ENCODE results near the gene CTR9. TPM values are rescaled to one million over a fixed set of nuclear protein-coding genes. Genes with fewer than 3 reads are reported as not detected.
A peak's percentile ranks its signal among the peaks of the same experiment; 100 is the strongest.

Gene CTR9
- total RNA-seq, 1 donor from 2014 or later: 46.2 TPM

- Mint-ChIP-seq H3K4me3 (no peak overlapping the region), H3K27me3 (ENCODE audit: insufficient read depth) (peaks cover 3% of the 10 kb centered on the region), H3K27ac (no peak overlapping the region), H3K36me3 (ENCODE audit: low read depth) (peaks cover 63% of the 10 kb centered on the region), H3K4me1 (ENCODE audit: low read depth) (peaks cover 62% of the 10 kb centered on the region), H3K9me3 (no peaks in the 10 kb centered on the region)
- DNase-seq (ENCODE audit: low spot score): no peak
- intact Hi-C loops (cut with micrococcal nuclease): no loop called here
Observed at GRCh38 chr11:10797531-10797930, 46.5 kb downstream of the CTR9 start.

- no peaks in the 10 kb centered on the region for H3K27me3 Mint-ChIP-seq (ENCODE audit: insufficient read depth)
- H3K4me3 Mint-ChIP-seq: no peak overlapping the region
- intact Hi-C loops (cut with micrococcal nuclease): no loop called here
- DNase-seq (ENCODE audit: low spot score): no peak
- peaks cover 58% of the 10 kb centered on the region for H3K4me1 Mint-ChIP-seq (ENCODE audit: low read depth)
- peaks cover 71% of the 10 kb centered on the region for H3K36me3 Mint-ChIP-seq (ENCODE audit: low read depth)
- no peak overlapping the region for H3K27ac Mint-ChIP-seq
- H3K9me3 Mint-ChIP-seq: no peaks in the 10 kb centered on the region
Observed at GRCh38 chr11:10798330-10798928, 47.4 kb downstream of the CTR9 start.

DNA sequence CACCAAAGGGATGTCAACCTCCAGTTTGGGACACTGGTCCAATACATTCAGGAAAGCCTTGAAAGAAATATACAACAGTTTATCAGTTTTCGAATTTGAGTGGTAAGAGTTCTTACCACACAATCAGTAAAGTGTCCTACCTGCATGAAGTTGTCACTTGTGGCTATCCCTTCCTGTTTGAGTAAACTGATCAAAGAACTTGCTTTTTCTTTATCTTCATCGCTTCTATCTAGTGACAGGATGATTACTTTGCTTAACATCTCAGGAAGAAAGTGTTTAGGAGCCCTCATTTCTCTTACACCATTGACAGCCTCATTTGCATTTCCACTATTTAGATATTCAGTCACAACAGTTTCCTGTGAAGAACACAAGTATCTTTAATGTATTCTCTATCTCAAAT lies 49.2 kb downstream of the CTR9 start:
- Mint-ChIP-seq H3K36me3 (ENCODE audit: low read depth) (peaks cover 78% of the 10 kb centered on the region), H3K27me3 (ENCODE audit: insufficient read depth) (no peaks in the 10 kb centered on the region), H3K27ac (no peak overlapping the region), H3K9me3 (no peaks in the 10 kb centered on the region), H3K4me3 (no peak overlapping the region), H3K4me1 (ENCODE audit: low read depth) (peaks cover 69% of the 10 kb centered on the region)
- intact Hi-C loops (cut with micrococcal nuclease): loop anchor here (10.0 kb wide), 2 partner anchors 355 to 1225 kb away; partner anchors contain the start of gene WEE1
- DNase-seq (ENCODE audit: low spot score): no peak

DNA sequence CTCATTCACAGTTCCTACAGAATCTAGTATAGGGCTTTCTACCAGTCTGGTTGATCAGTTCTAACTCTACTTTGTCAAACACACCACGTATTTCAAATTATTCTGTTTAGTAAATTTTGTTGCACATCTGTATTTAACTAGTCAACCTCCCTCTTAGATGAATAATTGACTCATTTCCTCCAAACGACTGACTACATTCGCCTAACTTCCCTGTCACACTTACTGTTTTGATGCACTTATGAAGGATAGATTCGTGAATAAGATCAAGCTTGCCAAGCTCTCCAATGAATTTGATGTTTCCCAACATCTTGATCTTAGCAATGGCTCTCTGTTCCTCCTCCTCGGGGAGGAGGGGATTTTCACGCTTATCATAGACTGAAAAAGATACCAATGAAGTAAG lies 52.6 kb downstream of the CTR9 start:
- intact Hi-C loops (cut with micrococcal nuclease): loop anchor here (10.0 kb wide), 2 partner anchors 351 to 1229 kb away; partner anchors contain the start of gene WEE1
- no peaks in the 10 kb centered on the region for H3K27me3 Mint-ChIP-seq (ENCODE audit: insufficient read depth)
- no peaks in the 10 kb centered on the region for H3K9me3 Mint-ChIP-seq
- DNase-seq (ENCODE audit: low spot score): no peak
- peaks cover 89% of the 10 kb centered on the region for H3K36me3 Mint-ChIP-seq (ENCODE audit: low read depth)
- peaks cover 72% of the 10 kb centered on the region for H3K4me1 Mint-ChIP-seq (ENCODE audit: low read depth)
- H3K27ac Mint-ChIP-seq: no peak overlapping the region
- no peak overlapping the region for H3K4me3 Mint-ChIP-seq

- H3K9me3 Mint-ChIP-seq: no peaks in the 10 kb centered on the region
- H3K36me3 Mint-ChIP-seq (ENCODE audit: low read depth): peaks cover 70% of the 10 kb centered on the region
- peak overlapping the region; percentile 95 for H3K4me3 Mint-ChIP-seq
- intact Hi-C loops (cut with micrococcal nuclease): loop anchor here (5.0 to 10.0 kb wide), 3 partner anchors 349 to 1231 kb away; partner anchors contain the start of gene WEE1
- H3K27ac Mint-ChIP-seq: peak overlapping the region; percentile 63
- H3K27me3 Mint-ChIP-seq (ENCODE audit: insufficient read depth): no peaks in the 10 kb centered on the region
- DNase-seq (ENCODE audit: low spot score): no peak
- peaks cover 65% of the 10 kb centered on the region for H3K4me1 Mint-ChIP-seq (ENCODE audit: low read depth)
Observed at GRCh38 chr11:10805741-10806140, 54.7 kb downstream of the CTR9 start.

DNA sequence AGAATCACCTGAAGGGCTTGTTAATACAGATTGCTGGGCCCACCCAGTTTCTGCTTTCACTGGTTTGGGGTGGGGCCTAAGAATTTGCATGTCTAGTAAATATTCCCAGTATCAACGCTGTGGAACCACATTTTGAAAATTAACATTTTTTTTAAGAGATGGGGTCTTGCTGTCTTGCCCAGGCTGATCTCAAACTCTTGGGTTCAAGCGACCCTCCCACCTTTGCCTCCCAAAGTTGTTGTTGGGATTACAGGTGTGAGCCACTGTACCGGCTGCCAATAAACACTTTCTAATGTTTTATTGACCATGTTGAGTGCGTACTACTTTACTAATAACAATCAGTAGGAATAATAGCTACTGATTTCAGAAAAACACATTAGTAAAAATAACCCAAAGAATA lies 55.2 kb downstream of the CTR9 start:
- Mint-ChIP-seq H3K4me1 (ENCODE audit: low read depth) (peaks cover 60% of the 10 kb centered on the region), H3K9me3 (no peaks in the 10 kb centered on the region), H3K27ac (no peak overlapping the region), H3K27me3 (ENCODE audit: insufficient read depth) (no peaks in the 10 kb centered on the region), H3K36me3 (ENCODE audit: low read depth) (peaks cover 66% of the 10 kb centered on the region), H3K4me3 (peak overlapping the region; percentile 95)
- intact Hi-C loops (cut with micrococcal nuclease): loop anchor here (5.0 to 10.0 kb wide), 3 partner anchors 349 to 1231 kb away; partner anchors contain the start of gene WEE1
- DNase-seq (ENCODE audit: low spot score): no peak

GRCh38 chr11:10807493-10808234 lies 56.6 kb downstream of the CTR9 start:
- Mint-ChIP-seq H3K4me3 (peak overlapping the region; percentile 95), H3K27me3 (ENCODE audit: insufficient read depth) (no peaks in the 10 kb centered on the region), H3K27ac (peak overlapping the region; percentile 98), H3K4me1 (ENCODE audit: low read depth) (peaks cover 49% of the 10 kb centered on the region), H3K36me3 (ENCODE audit: low read depth) (peaks cover 57% of the 10 kb centered on the region), H3K9me3 (no peaks in the 10 kb centered on the region)
- peak; percentile 37 for DNase-seq (ENCODE audit: low spot score)
- intact Hi-C loops (cut with micrococcal nuclease): loop anchor here (1.0 to 10.0 kb wide), 9 partner anchors 8 to 1493 kb away; partner anchors contain the start of genes RNF141, TMEM41B and WEE1

DNA sequence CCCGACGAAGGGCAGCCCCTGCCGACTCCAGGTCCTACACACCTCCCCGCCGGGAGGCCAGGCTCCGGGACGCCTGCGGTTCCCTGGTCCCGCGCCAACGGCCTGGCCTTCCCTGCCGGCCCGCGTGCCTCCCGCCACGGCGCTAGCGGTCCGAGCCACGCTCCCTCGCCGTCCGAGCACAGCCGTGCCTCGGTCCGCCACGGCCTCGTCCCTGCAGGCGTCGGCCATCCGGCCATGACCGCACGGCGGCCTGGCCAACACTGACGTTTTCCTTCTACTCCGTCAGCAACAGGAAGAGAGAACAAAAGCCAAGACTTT lies 57.1 kb downstream of the CTR9 start:
- H3K27me3 Mint-ChIP-seq (ENCODE audit: insufficient read depth): no peaks in the 10 kb centered on the region
- H3K9me3 Mint-ChIP-seq: no peaks in the 10 kb centered on the region
- peaks cover 49% of the 10 kb centered on the region for H3K4me1 Mint-ChIP-seq (ENCODE audit: low read depth)
- peaks cover 53% of the 10 kb centered on the region for H3K36me3 Mint-ChIP-seq (ENCODE audit: low read depth)
- intact Hi-C loops (cut with micrococcal nuclease): loop anchor here (2.0 to 10.0 kb wide), 8 partner anchors 123 to 1493 kb away; partner anchors contain the start of genes RNF141, TMEM41B and WEE1
- no peak for DNase-seq (ENCODE audit: low spot score)
- peak overlapping the region; percentile 95 for H3K4me3 Mint-ChIP-seq
- peak overlapping the region; percentile 98 for H3K27ac Mint-ChIP-seq

- DNase-seq (ENCODE audit: low spot score): peak; percentile 98
- H3K27me3 Mint-ChIP-seq (ENCODE audit: insufficient read depth): no peaks in the 10 kb centered on the region
- H3K36me3 Mint-ChIP-seq (ENCODE audit: low read depth): peaks cover 47% of the 10 kb centered on the region
- H3K4me3 Mint-ChIP-seq: peak within 1 kb of the TSS; percentile 95
- intact Hi-C loops (cut with micrococcal nuclease): loop anchor here (1.0 to 10.0 kb wide), 10 partner anchors 50 to 1494 kb away; partner anchors contain the start of genes CTR9, RNF141, TMEM41B and WEE1
- peak within 1 kb of the TSS; percentile 98 for H3K27ac Mint-ChIP-seq
- H3K4me1 Mint-ChIP-seq (ENCODE audit: low read depth): peaks cover 43% of the 10 kb centered on the region
- H3K9me3 Mint-ChIP-seq: no peaks in the 10 kb centered on the region
Observed at GRCh38 chr11:10808553-10809372, 57.7 kb downstream of the CTR9 start, which contains the start of gene EIF4G2. EIF4G2 (minus strand) TSS chr11:10808926.

GRCh38 chr11:10809373-10810160 lies 58.5 kb downstream of the CTR9 start:
- no peaks in the 10 kb centered on the region for H3K9me3 Mint-ChIP-seq
- DNase-seq (ENCODE audit: low spot score): peak; percentile 37
- no peaks in the 10 kb centered on the region for H3K27me3 Mint-ChIP-seq (ENCODE audit: insufficient read depth)
- H3K27ac Mint-ChIP-seq: peak overlapping the region; percentile 98
- peaks cover 36% of the 10 kb centered on the region for H3K4me1 Mint-ChIP-seq (ENCODE audit: low read depth)
- intact Hi-C loops (cut with micrococcal nuclease): loop anchor here (1.0 to 10.0 kb wide), 10 partner anchors 49 to 1495 kb away; partner anchors contain the start of genes CTR9, RNF141, TMEM41B and WEE1
- peaks cover 39% of the 10 kb centered on the region for H3K36me3 Mint-ChIP-seq (ENCODE audit: low read depth)
- peak overlapping the region; percentile 95 for H3K4me3 Mint-ChIP-seq

- Mint-ChIP-seq H3K27ac (no peak overlapping the region), H3K9me3 (no peaks in the 10 kb centered on the region), H3K4me3 (no peak overlapping the region), H3K4me1 (ENCODE audit: low read depth) (peaks cover 13% of the 10 kb centered on the region), H3K36me3 (ENCODE audit: low read depth) (peaks cover 4% of the 10 kb centered on the region), H3K27me3 (ENCODE audit: insufficient read depth) (peaks cover 2% of the 10 kb centered on the region)
- DNase-seq (ENCODE audit: low spot score): no peak
- intact Hi-C loops (cut with micrococcal nuclease): no loop called here
Observed at GRCh38 chr11:10813945-10814344, 62.9 kb downstream of the CTR9 start.

- Mint-ChIP-seq H3K36me3 (ENCODE audit: low read depth) (peaks cover 7% of the 10 kb centered on the region), H3K4me3 (no peak overlapping the region), H3K27ac (no peak overlapping the region), H3K27me3 (ENCODE audit: insufficient read depth) (peaks cover 2% of the 10 kb centered on the region), H3K4me1 (ENCODE audit: low read depth) (peaks cover 8% of the 10 kb centered on the region), H3K9me3 (no peaks in the 10 kb centered on the region)
- DNase-seq (ENCODE audit: low spot score): no peak
- intact Hi-C loops (cut with micrococcal nuclease): no loop called here
Observed at GRCh38 chr11:10818594-10818993, 67.5 kb downstream of the CTR9 start.

All from activated T-helper 1 cell treated with anti-CD3 and anti-CD28 coated beads, Interleukin-12 subunit alpha, Interleukin-12 subunit beta, Interleukin-2, Interleukin-4 antibody, amounts not matched to agents 30 ng/mL and 10 ng/mL and 1 ng/mL, durations not matched to agents 14 hours and 24 hours and 36 hours (primary cell).